Stimulated activated CD4-positive, alpha-beta T cell treated with anti-CD3 and anti-CD28 coated beads, Interleukin-1b, Interleukin-23, amount 100 ng/mL, for 1 hour (primary cell): Measurements from ENCODE around the gene TBC1D22A.
"Not testable (repeated sequence)": the region's sequence is repeated elsewhere in the genome, so short reads cannot be mapped to it uniquely, and the experiment has no call there.

Experiments used
- DNase-seq, 2 donors: peaks; one replicate each; pipeline ENCODE4 v3.0.0-alpha.2; 2020; ENCODE audit warnings: low read depth in 2 of 2

TBC1D22A gene, protein sequence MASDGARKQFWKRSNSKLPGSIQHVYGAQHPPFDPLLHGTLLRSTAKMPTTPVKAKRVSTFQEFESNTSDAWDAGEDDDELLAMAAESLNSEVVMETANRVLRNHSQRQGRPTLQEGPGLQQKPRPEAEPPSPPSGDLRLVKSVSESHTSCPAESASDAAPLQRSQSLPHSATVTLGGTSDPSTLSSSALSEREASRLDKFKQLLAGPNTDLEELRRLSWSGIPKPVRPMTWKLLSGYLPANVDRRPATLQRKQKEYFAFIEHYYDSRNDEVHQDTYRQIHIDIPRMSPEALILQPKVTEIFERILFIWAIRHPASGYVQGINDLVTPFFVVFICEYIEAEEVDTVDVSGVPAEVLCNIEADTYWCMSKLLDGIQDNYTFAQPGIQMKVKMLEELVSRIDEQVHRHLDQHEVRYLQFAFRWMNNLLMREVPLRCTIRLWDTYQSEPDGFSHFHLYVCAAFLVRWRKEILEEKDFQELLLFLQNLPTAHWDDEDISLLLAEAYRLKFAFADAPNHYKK

DNA sequence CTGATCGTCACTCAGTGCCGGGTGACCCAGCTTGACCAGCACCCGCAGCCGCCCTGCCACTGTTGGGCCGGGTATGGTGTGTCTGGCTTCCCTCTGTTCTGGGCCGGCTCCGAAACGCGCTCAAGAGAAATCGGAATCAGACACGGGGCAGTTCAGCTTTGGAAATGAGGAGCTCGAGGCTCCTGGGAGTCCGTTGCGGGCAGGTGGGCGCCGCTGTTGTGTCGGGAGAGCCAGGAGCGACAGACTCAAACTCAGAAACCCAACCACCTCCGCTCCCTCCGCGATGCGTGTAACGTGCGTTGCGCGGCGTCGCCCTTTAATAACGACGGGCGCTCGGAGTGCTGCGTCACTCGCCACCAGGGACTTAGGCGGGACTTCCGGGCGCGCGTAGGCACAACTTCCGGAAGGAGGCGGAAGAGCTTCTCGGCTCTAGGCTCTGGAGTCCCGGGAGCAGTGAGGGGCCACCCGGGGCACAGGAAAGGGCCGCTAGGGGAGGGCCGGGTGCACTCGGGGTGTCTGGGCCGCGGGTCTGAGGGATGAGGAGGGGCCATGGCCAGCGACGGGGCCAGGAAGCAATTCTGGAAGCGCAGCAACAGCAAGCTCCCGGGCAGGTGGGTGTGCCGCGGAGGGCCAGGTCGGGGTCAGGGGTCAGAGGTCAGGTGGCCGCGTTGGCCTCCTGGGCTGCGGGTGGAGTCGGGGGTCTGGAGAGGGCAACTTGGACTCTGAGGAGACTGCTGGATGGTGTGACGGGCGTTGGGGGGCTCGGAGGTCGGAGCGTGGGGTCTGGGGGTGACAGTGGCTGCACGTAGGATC is at the start of gene TBC1D22A:
Gene TBC1D22A, plus strand, starts transcription at position 413 of the 813 bp plus-strand sequence. Its CDS starts 137 bp downstream, at position 550.
- DNase-seq, result peak; percentile 83 to 94

GRCh38 chr22:46714550-46714949 is 47.9 kb upstream of the TBC1D22A start:
- no peak for DNase-seq

- no peak for DNase-seq
These were observed 42.5 kb upstream of the TBC1D22A start for GRCh38 chr22:46719921-46720320.

DNA sequence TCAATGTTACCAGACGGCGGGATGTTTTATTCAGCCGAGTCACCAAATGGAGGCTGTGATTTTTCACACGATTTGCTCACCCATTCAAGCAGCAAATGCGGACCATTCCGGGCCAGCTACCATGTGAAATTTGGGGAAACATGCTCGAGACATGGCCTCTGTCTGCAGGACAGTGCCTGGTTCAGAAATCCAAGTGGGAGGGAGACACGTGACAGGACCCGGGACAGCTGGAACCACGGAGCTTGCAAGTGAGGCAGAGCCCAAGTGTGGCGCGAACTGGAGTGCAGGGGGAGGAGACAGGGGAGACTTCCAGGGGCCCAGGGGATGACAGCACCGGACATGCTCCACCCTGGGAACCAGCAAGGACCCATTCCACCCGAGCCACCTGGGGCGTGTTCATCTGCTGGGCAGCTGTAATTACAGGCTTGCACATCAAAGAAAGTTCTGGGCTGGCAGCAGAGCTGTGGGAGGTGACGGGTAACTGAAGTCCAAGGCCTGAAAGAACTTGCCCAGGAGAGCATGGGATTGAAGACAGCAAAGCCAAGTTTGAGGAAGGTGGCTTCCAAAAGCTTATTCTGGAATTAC is 40.9 kb upstream of the TBC1D22A start:
- DNase-seq, result no peak

- DNase-seq, result no peak
These were observed 38.6 kb upstream of the TBC1D22A start for GRCh38 chr22:46723882-46724281.

- DNase-seq, result no peak
These were observed 37.4 kb upstream of the TBC1D22A start for GRCh38 chr22:46725096-46725495.

DNA sequence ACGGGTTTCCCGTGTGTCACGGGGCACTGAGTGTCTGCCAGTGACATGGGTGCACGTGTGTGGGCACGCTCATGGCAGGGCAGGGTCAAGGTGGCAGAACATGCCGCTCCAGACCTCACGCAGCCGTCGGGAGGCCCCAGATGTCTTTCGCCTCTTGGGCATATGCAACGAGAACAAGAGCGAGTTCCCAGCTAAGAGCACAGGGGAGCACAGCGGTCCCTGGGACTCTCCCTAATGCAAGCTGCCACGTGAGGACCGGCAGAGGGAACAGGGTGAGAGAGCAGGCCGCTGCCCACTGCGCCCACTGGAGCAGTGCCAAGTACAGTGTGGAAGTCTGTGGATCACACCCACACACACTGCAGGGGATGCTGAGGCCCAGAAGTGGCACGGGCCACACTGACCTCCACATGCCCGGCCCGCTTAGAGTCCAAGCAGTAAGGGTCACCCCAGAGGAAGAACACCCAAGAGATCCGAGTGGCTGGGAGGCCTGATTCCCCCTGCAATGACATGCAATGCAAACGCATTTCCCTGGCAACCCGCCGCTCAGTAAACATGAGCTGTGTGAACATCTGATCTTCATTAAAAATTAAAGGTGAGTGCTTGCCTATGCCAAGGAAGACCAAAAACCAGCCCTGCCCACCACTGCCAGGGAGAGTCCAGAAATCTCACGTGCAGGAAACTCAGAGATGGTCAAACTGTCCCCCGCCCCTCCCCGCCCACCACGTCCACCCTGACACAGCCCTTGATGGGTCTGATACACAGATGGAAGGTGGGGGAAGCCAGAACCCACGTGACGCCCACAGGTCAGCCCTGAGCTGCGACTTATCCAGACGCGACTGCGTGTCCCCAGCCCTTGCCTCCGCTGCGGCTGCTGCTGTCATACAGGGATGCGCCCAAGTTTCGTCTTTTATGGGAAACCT is 36.1 kb upstream of the TBC1D22A start:
- DNase-seq, result no peak

DNA sequence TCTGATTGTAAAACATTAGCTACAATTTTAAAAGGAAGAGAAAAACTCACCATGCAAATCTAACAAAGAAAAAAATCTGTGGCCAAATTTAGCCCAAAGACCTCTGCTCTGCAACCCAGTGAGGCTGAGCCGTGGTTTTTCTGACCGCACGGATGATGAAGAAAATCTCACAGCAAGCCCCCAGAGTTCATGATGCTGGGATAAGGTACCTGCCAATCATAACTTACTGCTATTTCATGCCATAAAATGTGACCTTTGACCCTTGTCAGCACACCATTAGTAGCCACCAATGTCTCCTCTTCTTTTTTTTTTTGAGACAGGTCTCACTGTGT is 35.5 kb upstream of the TBC1D22A start:
- DNase-seq, result no peak

DNA sequence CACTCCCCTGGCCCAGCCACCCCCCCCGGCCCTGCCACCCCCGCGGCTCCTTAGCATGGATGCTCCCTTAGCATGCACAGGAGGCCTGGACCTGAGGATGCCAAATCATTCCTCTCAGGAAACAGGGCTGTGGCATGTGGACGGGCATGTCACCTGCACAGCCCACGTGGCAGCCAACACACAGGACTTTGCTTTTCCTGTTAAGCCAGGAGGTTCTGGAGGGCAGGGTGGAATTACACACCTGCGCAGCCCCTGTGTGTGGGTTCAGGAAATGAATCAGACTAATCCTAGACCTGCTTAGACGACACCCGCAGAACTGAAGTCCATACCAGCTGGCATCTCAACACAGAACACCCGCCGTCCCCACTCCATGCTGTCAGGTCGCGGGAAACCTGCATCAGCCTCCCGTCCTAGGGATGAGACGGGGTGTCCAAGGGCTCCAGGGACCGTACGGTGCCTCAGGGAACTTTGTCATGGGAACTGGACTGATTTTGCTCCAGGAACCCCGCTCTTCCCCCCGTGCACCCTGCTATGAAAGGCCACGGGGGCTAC is 34.6 kb upstream of the TBC1D22A start:
- DNase-seq, result no peak

- DNase-seq, result no peak
These were observed 34.0 kb upstream of the TBC1D22A start for GRCh38 chr22:46728470-46728869.

GRCh38 chr22:46730568-46731245 is 31.7 kb upstream of the TBC1D22A start:
- DNase-seq, result no peak

DNA sequence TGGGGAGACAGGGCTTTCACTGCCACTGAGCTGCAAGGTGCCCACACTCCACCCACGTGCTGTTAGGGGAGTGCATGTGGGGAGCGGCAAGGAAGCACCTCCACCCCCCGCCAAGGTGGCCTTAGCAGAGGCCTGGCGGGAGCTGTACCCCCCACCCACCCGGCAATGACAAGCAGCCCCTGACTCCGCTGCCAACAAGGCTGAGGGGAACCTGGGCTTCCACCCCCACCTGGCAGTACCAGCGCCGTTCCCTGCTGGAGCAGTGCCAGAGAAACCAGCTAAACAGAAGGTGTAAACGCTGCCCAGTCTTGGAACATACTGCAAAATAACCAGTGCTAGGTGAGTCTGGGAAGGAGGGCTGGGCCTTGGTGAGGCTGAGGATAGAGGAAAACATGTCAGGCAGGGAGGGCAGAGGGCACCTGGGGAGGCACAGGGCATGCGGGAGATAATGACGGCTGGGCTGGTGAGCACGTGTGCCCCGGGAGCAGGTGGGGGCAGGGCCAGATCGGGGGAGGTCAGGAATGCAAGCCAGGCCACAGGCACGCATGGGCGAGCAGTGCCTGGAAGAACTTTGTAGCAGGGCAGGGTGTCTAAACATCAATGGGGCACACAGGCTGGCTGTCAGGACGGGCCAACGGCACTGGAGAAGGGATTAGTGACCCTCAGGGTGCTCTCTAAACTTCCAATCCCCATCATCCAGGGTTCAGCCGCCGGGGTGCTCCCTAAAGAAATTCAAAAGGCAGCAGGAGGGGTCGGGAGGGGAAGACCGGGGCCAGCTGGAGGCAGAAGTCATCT is 31.0 kb upstream of the TBC1D22A start:
- DNase-seq, result no peak

DNA sequence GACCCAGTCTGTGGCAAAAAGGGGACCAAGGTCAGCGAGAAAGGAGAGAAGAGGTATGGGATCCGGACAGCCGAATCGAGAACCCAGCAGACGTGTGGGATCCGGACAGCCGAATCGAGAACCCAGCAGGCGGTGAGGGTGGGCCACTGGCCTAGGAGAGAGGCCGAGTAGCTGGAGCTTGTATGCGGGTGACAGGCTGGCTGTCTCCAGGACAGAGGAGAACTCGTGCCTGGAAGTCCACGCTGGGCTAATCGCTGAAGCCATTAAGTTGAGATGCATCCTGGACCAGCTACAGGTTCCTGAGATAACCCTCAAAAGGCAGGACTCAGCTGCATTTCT is 30.4 kb upstream of the TBC1D22A start:
- no peak for DNase-seq

- DNase-seq, result no peak
These were observed 29.9 kb upstream of the TBC1D22A start for GRCh38 chr22:46732513-46732912.

- not testable (repeated sequence) for DNase-seq
These were observed 28.2 kb upstream of the TBC1D22A start for GRCh38 chr22:46734213-46734722.

DNA sequence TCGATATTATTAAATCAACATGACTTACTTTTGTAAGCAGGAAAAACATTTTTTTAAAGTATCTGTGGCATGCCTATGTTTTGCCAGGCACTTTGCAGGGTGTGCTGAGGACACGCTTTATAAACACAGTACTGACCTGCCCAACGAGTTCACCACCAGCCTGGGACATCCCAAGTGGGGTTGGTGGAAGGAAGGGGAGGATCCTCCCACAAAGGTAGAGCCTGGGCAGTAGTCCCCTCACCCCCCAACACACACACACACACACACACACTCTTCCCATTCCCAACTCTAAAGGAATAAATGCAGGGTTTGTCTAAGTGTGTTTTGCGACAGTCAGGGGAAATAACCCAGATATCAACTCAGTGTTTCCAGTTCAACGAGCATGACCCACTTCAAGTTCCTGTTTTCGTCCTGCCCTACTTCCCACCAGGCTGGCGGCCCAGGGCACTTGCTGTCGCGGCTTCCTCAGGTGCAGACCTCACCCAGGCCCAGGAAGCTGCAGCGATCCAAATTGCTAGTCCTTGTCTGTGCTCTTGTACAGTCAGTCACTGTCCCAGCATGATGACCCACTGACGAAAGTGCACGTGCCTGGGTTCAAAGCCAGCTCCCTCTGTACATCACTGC is 27.5 kb upstream of the TBC1D22A start:
- DNase-seq, result peak in 1 of 2 donors; percentile 63

- DNase-seq, result no peak
These were observed 26.5 kb upstream of the TBC1D22A start for GRCh38 chr22:46735747-46736608.

DNA sequence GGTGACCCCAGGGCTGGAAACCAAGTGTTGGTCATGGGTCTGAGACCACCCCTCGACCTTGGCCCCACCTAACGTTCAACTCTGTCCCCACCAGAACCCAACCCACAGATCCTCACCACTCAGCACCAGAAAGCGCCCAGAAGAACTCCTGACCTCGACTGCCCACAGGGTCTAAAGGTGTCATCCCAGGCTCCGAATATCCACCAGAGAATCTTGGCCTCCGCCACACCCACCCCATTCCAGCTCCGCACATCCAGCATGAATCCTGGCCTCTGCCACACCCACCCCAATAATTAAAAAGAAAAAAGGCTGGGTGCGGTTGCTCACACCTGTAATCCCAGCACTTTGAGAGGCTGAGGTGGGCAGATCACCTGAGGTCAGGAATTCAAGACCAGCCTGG is 25.7 kb upstream of the TBC1D22A start:
- no peak for DNase-seq
